ENCODE measurements around the gene CEACAM8.
A peak's percentile ranks its signal among the peaks of the same experiment; 100 is the strongest.
"Not testable (repeated sequence)": the region's sequence is repeated elsewhere in the genome, so short reads cannot be mapped to it uniquely, and the experiment has no call there.

CEACAM8 gene

DNA sequence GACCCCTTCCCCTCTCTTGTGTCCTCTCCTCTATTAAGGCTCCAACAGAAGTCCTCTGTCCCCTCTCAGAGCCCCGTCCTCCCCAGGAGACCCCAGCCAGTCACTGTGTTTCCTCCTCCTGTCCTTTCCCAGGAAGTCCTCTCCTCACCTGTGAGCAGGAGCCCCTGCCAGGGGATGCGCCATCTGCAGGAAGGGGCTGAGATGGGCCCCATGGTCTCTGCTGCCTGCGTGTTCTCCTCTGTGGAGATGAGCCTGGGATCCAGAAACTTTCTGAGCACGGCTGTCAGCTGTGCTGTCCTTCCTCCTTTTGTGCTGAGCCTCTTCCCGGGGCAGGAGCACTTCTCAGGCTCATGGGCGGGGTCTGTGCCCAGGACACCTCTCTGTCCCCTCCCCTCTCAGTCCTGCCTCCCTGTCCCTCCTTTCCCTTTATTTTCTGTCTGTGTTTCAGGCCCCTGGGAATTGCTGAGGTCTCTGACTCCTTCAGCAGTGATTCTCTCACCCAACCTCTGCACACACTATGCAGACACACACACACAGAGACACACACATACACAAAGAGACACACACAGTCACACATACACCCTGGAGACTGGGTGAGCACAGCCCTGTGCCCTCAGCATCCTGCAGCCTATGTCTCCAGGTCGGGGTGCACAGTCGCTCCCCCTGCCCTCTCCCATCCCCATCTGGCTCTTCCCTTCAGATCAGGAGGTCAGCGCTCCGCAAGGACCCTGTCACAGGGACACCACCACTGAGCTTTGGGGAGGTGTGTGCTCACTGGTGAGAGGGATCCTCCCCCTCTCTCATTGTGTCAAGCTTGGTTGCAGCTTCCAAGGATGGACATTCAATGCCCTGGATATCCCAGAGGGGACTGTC is at the start of gene CEACAM8:
CEACAM8 (minus strand) TSS at position 308 of the 873 bp plus-strand sequence; CDS start at position 212, 96 bp downstream.
- Histone ChIP-seq H3K9me3 (no peaks in the 10 kb centered on the region), H3K27ac (peak within 1 kb of the TSS; percentile 80), H3K36me3 (no peaks in the 10 kb centered on the region), H3K4me3 (ENCODE audit: low read depth in 1 of 2, low read length in 1 of 2) (peak within 1 kb of the TSS; percentile 25 to 48), H3K4me1 (ENCODE audit: control insufficient read depth in 1 of 2, insufficient read depth in 1 of 2, low read depth in 1 of 2, low read length in 1 of 2) (peaks cover 70% of the 10 kb centered on the region in 2 experiments), H3K27me3 (peaks cover 22% of the 10 kb centered on the region)
- TF ChIP-seq, protein P1, sequence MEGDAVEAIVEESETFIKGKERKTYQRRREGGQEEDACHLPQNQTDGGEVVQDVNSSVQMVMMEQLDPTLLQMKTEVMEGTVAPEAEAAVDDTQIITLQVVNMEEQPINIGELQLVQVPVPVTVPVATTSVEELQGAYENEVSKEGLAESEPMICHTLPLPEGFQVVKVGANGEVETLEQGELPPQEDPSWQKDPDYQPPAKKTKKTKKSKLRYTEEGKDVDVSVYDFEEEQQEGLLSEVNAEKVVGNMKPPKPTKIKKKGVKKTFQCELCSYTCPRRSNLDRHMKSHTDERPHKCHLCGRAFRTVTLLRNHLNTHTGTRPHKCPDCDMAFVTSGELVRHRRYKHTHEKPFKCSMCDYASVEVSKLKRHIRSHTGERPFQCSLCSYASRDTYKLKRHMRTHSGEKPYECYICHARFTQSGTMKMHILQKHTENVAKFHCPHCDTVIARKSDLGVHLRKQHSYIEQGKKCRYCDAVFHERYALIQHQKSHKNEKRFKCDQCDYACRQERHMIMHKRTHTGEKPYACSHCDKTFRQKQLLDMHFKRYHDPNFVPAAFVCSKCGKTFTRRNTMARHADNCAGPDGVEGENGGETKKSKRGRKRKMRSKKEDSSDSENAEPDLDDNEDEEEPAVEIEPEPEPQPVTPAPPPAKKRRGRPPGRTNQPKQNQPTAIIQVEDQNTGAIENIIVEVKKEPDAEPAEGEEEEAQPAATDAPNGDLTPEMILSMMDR (IDR thresholded peaks at IDR 0.05) = no peak

DNA sequence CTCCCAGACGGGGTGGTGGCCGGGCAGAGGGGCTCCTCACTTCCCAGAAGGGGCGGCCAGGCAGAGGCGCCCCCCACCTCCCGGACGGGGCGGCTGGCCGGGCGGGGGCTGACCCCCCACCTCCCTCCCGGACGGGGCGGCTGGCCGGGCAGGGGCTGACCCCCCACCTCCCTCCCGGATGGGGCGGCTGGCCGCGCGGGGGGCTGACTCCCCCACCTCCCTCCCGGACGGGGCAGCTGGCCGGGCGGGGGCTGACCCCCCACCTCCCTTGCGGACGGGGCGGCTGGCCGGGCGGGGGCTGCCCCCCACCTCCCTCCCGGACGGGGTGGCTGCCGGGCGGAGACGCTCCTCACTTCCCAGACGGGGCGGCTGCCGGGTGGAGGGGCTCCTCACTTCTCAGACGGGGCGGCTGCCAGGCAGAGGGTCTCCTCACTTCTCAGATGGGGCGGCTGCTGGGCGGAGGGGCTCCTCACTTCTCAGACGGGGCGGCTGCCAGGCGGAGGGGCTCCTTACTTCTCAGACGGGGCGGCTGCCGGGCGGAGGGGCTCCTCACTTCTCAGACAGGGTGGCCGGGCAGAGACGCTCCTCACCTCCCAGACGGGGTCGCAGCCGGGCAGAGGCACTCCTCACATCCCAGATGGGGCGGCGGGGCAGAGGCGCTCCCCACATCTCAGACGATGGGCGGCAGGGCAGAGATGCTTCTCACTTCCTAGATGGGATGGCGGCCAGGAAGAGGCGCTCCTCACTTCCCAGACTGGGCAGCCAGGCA is 44.8 kb upstream of the CEACAM8 start:
- H3K4me3 ChIP-seq (ENCODE audit: low read depth in 1 of 2, low read length in 1 of 2); H3K27ac ChIP-seq; H3K9me3 ChIP-seq; H3K4me1 ChIP-seq (ENCODE audit: control insufficient read depth in 1 of 2, insufficient read depth in 1 of 2, low read depth in 1 of 2, low read length in 1 of 2); H3K36me3 ChIP-seq; H3K27me3 ChIP-seq: not testable (repeated sequence)

DNA sequence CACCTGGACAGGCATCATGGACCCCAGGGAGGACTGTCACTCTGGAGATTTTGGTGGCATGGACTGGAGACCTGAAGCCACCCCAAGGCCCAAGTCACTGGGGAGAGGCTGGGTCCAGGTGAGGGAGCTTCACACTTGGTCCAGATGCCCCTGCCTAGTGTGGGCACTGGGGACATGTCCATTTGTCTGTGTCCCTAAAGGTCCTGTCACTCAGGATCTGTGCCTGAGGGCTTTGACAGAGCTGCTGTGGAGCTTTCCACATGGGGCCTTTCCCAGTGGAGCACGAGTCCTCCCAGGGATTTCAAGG is 40.5 kb upstream of the CEACAM8 start:
- H3K36me3 ChIP-seq = no peaks in the 10 kb centered on the region
- H3K4me3 ChIP-seq (ENCODE audit: low read depth in 1 of 2, low read length in 1 of 2) = no peak overlapping the region
- H3K27ac ChIP-seq = no peak overlapping the region
- TF ChIP-seq, protein P1 (IDR thresholded peaks at IDR 0.05) = no peak
- H3K27me3 ChIP-seq = peaks cover 4% of the 10 kb centered on the region
- no peaks in the 10 kb centered on the region for H3K9me3 ChIP-seq
- no peaks in the 10 kb centered on the region for H3K4me1 ChIP-seq (ENCODE audit: control insufficient read depth in 1 of 2, insufficient read depth in 1 of 2, low read depth in 1 of 2, low read length in 1 of 2)

DNA sequence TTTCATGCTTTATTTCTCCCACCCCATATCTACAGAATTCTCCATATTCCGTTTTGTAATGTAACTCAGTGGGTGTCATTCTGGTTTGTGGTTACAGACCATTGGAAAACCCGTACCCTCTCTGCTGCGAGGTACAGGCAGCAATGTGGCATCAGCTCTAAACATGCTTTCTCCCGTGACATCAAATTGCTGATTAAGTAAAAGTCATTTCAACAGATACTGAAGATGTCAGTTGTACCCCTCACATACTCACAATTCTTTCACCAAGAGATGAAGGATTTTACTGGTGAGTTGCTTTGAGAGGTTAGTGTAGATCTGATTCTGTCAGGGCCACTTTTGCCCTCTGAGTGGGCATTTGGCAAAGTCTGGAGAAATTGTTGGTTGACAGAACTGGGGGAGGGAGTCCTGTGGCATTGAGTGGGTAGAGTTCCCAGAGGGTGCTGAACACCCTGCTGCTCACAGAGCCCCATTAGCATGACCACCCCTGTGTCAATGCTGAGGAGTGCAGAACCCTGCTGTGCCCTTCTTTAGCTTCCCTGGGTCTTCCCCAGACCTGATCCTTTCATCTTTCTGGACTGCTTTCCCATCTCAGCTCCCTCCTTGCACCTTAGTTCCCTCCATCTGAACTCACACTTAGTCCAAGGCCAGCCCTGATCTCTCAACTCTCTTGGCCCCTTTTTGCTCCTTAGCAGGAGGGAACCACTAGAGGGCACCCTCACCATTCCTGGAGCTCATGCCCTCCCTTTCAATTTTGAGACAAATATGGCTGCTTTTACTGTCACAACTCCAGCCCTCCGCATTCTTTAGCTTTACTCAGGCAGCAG is 39.9 kb upstream of the CEACAM8 start:
- Histone ChIP-seq H3K9me3 (no peaks in the 10 kb centered on the region), H3K36me3 (no peaks in the 10 kb centered on the region), H3K4me3 (ENCODE audit: low read depth in 1 of 2, low read length in 1 of 2) (no peak overlapping the region), H3K27me3 (peaks cover 8% of the 10 kb centered on the region), H3K27ac (no peak overlapping the region), H3K4me1 (ENCODE audit: control insufficient read depth in 1 of 2, insufficient read depth in 1 of 2, low read depth in 1 of 2, low read length in 1 of 2) (no peaks in the 10 kb centered on the region)
- TF ChIP-seq, protein P1 (IDR thresholded peaks at IDR 0.05) = no peak

DNA sequence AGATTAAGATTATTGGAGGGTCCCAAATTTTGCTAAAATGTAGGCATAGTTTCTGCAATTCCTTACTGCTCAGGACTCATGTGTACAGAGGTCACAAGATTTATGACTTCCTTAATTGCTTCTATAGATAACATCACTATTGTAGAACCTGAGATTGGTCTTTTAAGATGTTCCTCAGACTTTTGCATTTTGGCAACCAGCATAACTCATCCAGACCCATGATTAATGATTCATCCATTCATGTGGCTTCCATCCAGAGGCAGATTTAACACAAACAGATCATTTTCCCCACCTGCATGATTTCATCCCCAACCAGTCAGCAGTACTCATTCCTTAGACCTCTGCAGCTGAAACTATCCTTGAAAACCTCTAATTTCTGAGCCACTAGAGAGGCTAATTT is 34.5 kb upstream of the CEACAM8 start:
- no peak overlapping the region for H3K27ac ChIP-seq
- H3K9me3 ChIP-seq = no peaks in the 10 kb centered on the region
- no peak overlapping the region for H3K4me3 ChIP-seq (ENCODE audit: low read depth in 1 of 2, low read length in 1 of 2)
- H3K27me3 ChIP-seq = peaks cover 52% of the 10 kb centered on the region
- TF ChIP-seq, protein P1 (IDR thresholded peaks at IDR 0.05) = no peak
- no peaks in the 10 kb centered on the region for H3K36me3 ChIP-seq
- H3K4me1 ChIP-seq (ENCODE audit: control insufficient read depth in 1 of 2, insufficient read depth in 1 of 2, low read depth in 1 of 2, low read length in 1 of 2) = no peaks in the 10 kb centered on the region
